SK-N-MC (cell line): ENCODE results near the gene ZNFX1.
A peak's percentile ranks its signal among the peaks of the same experiment; 100 is the strongest.
"Not testable (repeated sequence)": the region's sequence is repeated elsewhere in the genome, so short reads cannot be mapped to it uniquely, and the experiment has no call there.

Experiments used
- DNase-seq: peaks from one replicate; pipeline ENCODE4 v3.0.0-alpha.2; 2011; ENCODE audit warnings: low read depth, low spot score
- H3K27ac ChIP-seq: fragments of 200-600 bp; sonication (generic); 2 replicates; pipeline ENCODE4 v1.5.1; 2016; ENCODE audit warnings: mixed run types
- H3K36me3 ChIP-seq: fragments of 200-600 bp; sonication (generic); 2 replicates; pipeline ENCODE4 v1.6.1; 2017; ENCODE audit warnings: antibody characterized with exemption, low read length, mixed read lengths; ENCODE audit not compliant: insufficient read depth
- H3K4me3 ChIP-seq: fragments of 200-600 bp; sonication (generic); 2 replicates; pipeline ENCODE4 v1.5.1; 2016
- H3K9ac ChIP-seq: fragments of 200-600 bp; sonication (generic); 2 replicates; pipeline ENCODE4 v1.8.0; 2017; ENCODE audit warnings: mixed run types, mixed read lengths; ENCODE audit not compliant: insufficient read length
- H3K9me3 ChIP-seq: fragments of 200-600 bp; sonication (generic); 2 replicates; pipeline ENCODE4 v1.6.1; 2017; ENCODE audit warnings: low read depth, mild to moderate bottlenecking, antibody characterized with exemption, low read length, moderate library complexity, mixed read lengths
- EZH2 ChIP-seq: fragments of 200-600 bp; sonication (generic); IDR thresholded peaks from one replicate; pipeline ENCODE4 v1.6.1; 2017; ENCODE audit warnings: antibody characterized with exemption
- FOXP2 ChIP-seq: optimal IDR thresholded peaks from 2 replicates; pipeline ENCODE3; 2011; ENCODE audit warnings: mild to moderate bottlenecking, moderate library complexity; ENCODE audit not compliant: insufficient read depth; ENCODE audit errors: extremely low read length, control extremely low read depth
- POLR2AphosphoS5 ChIP-seq: IDR thresholded peaks from 2 replicates; pipeline ENCODE4 v1.6.1; 2012; ENCODE audit warnings: mild to moderate bottlenecking, low read depth, low read length, borderline replicate concordance

Gene ZNFX1

DNA sequence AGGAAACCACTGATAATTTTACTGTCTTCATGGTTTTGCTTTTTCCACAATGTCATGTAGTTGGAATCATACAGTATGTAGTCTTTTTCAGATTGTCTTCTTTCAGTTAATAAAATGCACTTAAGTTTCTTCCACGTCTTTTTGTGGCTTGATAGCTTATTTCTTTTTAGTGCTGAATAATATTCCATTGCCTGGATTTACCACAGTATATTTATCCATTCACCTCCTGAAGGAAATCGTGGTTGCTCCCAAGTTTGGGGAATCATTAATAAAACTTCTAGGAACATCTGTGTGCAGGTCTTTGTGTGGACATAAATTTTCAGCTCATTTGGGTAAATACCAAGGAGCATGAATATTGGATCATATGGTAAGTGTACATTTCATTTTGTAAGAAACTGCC is 38.8 kb upstream of the ZNFX1 start:
- Histone ChIP-seq H3K9me3 (no peaks in the 10 kb centered on the region), H3K9ac (no peak overlapping the region), H3K36me3 (no peaks in the 10 kb centered on the region), H3K4me3 (no peak overlapping the region), H3K27ac (no peak overlapping the region)
- no peak for TF ChIP-seq EZH2
- no peak for TF ChIP-seq FOXP2
- TF ChIP-seq POLR2AphosphoS5, result no peak
- no peak for DNase-seq

DNA sequence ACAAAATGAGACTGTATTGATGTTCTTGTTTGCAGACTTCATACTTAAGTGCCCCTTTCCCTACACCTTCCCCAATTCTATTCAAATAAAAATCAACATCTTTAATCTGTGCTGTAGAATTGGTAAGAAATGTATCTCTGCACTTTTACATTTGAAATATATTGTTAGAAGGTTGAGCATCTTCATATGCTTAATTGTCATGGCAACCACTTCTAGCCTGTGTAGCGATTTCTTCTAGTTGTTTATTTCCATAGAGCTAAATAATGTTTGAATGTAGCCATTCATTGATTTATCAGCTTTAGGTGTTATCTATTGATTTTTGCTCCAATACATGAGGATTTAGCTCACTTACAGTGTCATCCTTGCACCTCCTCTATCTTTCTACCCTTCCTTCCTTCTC is 37.7 kb upstream of the ZNFX1 start:
- Histone ChIP-seq H3K4me3 (no peak overlapping the region), H3K27ac (no peak overlapping the region), H3K36me3 (no peaks in the 10 kb centered on the region), H3K9me3 (no peaks in the 10 kb centered on the region), H3K9ac (no peak overlapping the region)
- no peak for TF ChIP-seq FOXP2
- TF ChIP-seq EZH2, result no peak
- no peak for TF ChIP-seq POLR2AphosphoS5
- DNase-seq, result no peak

DNA sequence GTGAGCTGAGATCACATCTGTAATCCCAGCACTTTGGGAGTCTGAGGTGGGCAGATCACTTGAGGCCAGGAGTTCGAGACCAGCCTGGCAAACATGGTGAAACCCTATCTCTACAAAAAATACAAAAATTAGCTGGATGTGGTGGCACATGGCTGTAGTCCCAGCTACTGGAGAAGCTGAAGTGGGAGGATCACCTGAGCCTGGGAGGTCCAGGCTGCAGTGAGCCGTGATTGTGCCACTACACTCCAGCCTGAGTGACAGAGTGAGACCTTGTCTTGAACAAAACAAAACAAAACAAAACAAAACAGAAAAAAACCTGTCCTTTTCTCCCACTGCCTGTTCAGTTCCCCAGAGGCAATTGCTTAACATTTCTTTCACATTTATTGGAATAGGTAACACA is 36.2 kb upstream of the ZNFX1 start:
- not testable (repeated sequence) for DNase-seq, H3K36me3 ChIP-seq, H3K9me3 ChIP-seq, H3K27ac ChIP-seq, H3K4me3 ChIP-seq, H3K9ac ChIP-seq

DNA sequence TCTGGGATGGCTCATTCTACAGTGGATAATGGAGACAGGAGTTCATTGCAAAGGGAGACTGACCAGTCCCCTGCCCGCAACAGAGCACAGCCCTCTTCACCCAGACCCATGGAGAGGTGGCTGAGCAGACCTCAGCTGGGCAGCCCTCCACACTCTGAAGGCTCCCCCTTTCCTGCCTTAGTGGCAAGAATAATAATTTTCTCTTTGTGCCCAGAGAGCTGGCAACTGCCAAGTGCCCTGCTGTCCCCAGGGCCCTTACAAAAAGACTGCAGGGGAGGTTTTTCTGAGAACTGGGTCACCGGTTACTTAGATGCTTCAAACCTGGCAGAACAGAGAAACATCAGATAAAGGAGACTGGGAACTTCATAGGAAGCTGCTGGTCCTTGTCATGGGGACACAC is 35.4 kb upstream of the ZNFX1 start:
- Histone ChIP-seq H3K27ac (no peak overlapping the region), H3K36me3 (no peaks in the 10 kb centered on the region), H3K9me3 (no peaks in the 10 kb centered on the region), H3K4me3 (no peak overlapping the region), H3K9ac (no peak overlapping the region)
- DNase-seq, result no peak
- TF ChIP-seq FOXP2 (no peak), POLR2AphosphoS5 (no peak), EZH2 (no peak)

DNA sequence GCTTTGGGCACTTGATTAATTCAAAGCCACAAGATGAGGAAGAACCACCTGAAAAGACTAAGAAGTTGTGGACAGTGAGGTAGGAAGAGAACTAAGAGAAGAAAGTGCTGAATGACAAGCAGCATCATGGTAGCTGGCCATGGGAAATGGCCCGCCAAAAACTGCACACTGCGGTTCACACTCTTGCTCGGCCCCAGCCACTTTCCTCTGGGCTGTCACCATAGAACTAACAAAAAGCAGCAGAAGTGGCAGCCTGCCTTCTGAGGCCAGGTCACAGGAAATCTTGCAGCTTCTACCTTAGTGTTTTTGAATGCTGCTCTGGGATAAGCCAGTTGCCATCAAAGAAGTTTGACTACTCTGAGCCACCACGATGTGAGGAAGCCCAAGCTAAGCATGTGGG is 34.8 kb upstream of the ZNFX1 start:
- no peak overlapping the region for H3K27ac ChIP-seq
- H3K9ac ChIP-seq, result no peak overlapping the region
- DNase-seq, result no peak
- no peaks in the 10 kb centered on the region for H3K36me3 ChIP-seq
- TF ChIP-seq EZH2, result no peak
- no peak for TF ChIP-seq FOXP2
- TF ChIP-seq POLR2AphosphoS5, result no peak
- no peak overlapping the region for H3K4me3 ChIP-seq
- no peaks in the 10 kb centered on the region for H3K9me3 ChIP-seq

DNA sequence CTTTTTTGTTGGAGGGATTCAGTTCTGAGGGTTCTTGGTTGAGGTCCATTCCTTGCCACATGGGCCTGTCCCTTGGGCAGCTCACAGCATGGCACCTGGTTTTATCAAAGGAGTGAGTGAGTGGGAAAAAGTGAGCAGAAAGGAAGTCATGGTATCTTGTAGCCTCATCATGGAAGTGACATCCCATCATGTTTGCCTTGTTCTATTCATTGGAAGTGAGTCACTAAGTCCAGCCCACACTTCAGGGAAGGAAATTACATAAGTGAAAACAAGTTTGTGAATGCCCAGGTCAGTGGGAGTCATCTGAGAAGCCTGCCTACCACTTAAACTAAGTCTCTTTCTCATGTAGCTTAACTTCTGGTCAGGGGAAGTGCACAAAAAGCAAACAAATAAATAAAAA is 32.8 kb upstream of the ZNFX1 start:
- Histone ChIP-seq H3K27ac (no peak overlapping the region), H3K4me3 (no peak overlapping the region), H3K9ac (no peak overlapping the region), H3K9me3 (no peaks in the 10 kb centered on the region), H3K36me3 (no peaks in the 10 kb centered on the region)
- TF ChIP-seq POLR2AphosphoS5, result no peak
- no peak for TF ChIP-seq FOXP2
- no peak for TF ChIP-seq EZH2
- DNase-seq, result no peak

DNA sequence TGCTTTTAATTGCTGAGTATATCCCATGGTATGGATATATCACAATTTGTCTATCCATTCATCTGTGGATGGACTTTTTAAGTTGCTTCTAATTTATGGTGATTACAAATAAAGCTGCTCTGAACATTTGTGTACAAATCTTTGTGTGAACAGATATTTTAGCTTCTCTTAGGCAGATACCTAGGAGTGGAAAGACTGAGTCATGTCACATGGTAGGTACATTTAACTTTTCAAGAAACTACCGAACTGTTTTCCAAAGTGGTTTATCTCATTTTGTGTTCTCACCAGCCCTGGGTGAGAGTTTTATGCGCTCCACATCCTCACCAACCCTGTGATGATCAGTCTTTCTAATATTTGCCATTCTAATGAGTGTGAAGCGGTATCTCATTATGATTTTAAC is 31.0 kb upstream of the ZNFX1 start:
- H3K36me3 ChIP-seq, result no peaks in the 10 kb centered on the region
- TF ChIP-seq EZH2, result no peak
- TF ChIP-seq FOXP2, result no peak
- TF ChIP-seq POLR2AphosphoS5, result no peak
- H3K9me3 ChIP-seq, result no peaks in the 10 kb centered on the region
- H3K27ac ChIP-seq, result no peak overlapping the region
- H3K4me3 ChIP-seq, result no peak overlapping the region
- no peak for DNase-seq
- no peak overlapping the region for H3K9ac ChIP-seq

DNA sequence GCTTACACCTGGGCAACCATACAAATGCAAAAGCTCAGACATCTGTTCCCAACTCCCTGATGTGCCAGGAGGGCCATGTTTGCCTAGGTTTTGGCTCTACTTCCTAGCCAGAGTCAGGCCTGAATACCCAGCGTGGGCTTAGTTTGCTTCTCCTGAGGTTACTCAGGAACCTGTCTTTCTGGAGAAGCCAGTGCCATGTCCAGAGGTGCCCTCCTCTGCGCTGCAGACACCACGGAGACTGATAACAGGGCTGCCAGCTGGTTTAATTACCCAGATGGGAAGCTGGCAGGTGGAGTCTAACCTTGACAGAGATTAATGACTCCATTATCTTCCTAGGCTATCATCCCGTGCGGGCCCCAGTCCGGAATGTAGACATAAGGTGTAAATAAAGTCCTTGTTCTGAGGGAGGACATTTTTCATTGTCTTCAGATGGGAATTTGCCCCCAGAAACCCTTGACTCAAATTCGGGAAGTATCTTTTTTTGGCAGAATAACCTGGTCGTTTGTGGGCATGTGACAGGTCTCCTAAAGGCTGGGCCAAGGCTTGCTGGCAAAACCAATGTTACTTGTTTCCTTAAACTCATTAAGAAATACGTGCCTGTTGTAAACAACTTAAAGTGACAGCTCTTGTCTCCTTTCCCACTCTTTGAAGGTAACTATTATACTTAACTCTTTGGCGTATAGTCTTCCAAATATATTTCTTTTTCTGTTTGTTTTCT is 29.2 kb upstream of the ZNFX1 start:
- no peak for DNase-seq
- TF ChIP-seq POLR2AphosphoS5 (no peak), FOXP2 (no peak), EZH2 (no peak)
- H3K4me3 ChIP-seq, result no peak overlapping the region
- H3K36me3 ChIP-seq, result no peaks in the 10 kb centered on the region
- H3K27ac ChIP-seq, result no peak overlapping the region
- H3K9ac ChIP-seq, result no peak overlapping the region
- H3K9me3 ChIP-seq, result no peaks in the 10 kb centered on the region

DNA sequence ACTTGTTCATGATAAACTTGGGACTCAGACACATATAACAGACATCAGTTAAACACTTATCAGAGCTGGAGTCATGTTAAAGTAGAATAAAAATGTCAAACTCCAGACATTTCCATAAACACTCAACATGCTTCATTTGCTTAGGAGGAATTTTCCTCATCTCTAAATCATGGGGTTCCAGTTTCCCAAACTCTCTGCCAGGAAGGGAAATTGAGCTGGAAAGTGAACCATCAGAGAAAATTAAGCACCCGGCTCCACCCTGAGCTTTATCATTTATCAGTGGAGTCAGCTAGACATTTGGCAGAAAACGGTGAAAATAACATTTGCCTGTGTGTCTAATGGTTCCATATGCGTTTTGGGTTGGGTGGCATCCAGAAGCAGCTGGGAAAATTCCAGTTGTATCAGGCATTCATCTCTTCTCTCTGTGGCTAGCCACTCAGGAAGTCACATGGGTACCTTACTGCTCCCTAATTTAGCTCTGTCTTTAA is 25.3 kb upstream of the ZNFX1 start:
- no peak for TF ChIP-seq FOXP2
- TF ChIP-seq EZH2, result no peak
- no peak for TF ChIP-seq POLR2AphosphoS5
- no peaks in the 10 kb centered on the region for H3K9me3 ChIP-seq
- peak; percentile 51 for DNase-seq
- H3K4me3 ChIP-seq, result no peak overlapping the region
- peak overlapping the region; percentile 83 for H3K27ac ChIP-seq
- no peaks in the 10 kb centered on the region for H3K36me3 ChIP-seq
- H3K9ac ChIP-seq, result no peak overlapping the region
